ENCODE data around the gene PPARGC1A. TPM values are rescaled to one million over a fixed set of nuclear protein-coding genes. Genes with fewer than 3 reads are reported as not detected.
A peak's percentile ranks its signal among the peaks of the same experiment; 100 is the strongest.

Gene PPARGC1A
- total and polyA plus RNA-seq, 2 of the 13 experiments (the other 11 are each of a cell fraction or from before 2014, with no cell fraction given), result 20.7 to 37.3 TPM

- TF ChIP-seq IKZF5 (CRISPR knock-in tag; IDR thresholded peaks at IDR 0.05), result peak; percentile 70
- peak in 1 of 2 experiments; percentile 36; a peak in 1 of 4 replicates for TF ChIP-seq KLF16 (CRISPR knock-in tag; IDR thresholded peaks at IDR 0.05)
- peak; percentile 86 for TF ChIP-seq HDAC1 (CRISPR knock-in tag; IDR thresholded peaks at IDR 0.05)
- 0 out of 2 replicates have a peak, but pooled peaks have one; percentile 48 for TF ChIP-seq ZNF317 (CRISPR knock-in tag; IDR thresholded peaks at IDR 0.05)
- no peak for TF ChIP-seq CEBPZ (IDR thresholded peaks at IDR 0.05; ENCODE audit: low read length)
- no peak for TF ChIP-seq MIER2 (CRISPR knock-in tag; IDR thresholded peaks at IDR 0.05)
- no peak for TF ChIP-seq TEF (CRISPR knock-in tag; IDR thresholded peaks at IDR 0.05)
- TF ChIP-seq BCLAF1 (IDR thresholded peaks at IDR 0.05), result no peak
- no peak for TF ChIP-seq GTF3A (CRISPR knock-in tag; conservative IDR thresholded peaks at IDR 0.05)
- TF ChIP-seq ZNF674 (CRISPR knock-in tag; IDR thresholded peaks at IDR 0.05; ENCODE audit: low read depth), result no peak
- no peak for TF ChIP-seq RAD21 (CRISPR knock-in tag; IDR thresholded peaks at IDR 0.05)
- TF ChIP-seq ZSCAN20 (CRISPR knock-in tag; IDR thresholded peaks at IDR 0.05; ENCODE audit: borderline replicate concordance), result no peak
- no peak for TF ChIP-seq ZNF556 (CRISPR knock-in tag; IDR thresholded peaks at IDR 0.05; ENCODE audit: borderline replicate concordance)
- TF ChIP-seq TEAD3 (CRISPR knock-in tag; optimal IDR thresholded peaks at IDR 0.05; ENCODE audit: borderline replicate concordance), result peak; percentile 76
- no peak for TF ChIP-seq ZNF224 (CRISPR knock-in tag; IDR thresholded peaks at IDR 0.05)
- TF ChIP-seq AKAP8 (CRISPR knock-in tag; IDR thresholded peaks at IDR 0.05), result no peak
- TF ChIP-seq ARID3A (IDR thresholded peaks at IDR 0.05; ENCODE audit: low read depth, low read length), result peak; percentile 87
- TF ChIP-seq ZNF710 (CRISPR knock-in tag; IDR thresholded peaks at IDR 0.05; ENCODE audit: borderline replicate concordance), result peak; percentile 46; the same call in 1 of the 2 replicates
Observed at GRCh38 chr4:23877758-23878229, 12.1 kb downstream of the PPARGC1A start (continued).

All from HepG2 (cell line).